Uterus (tissue), 4 donors: Measurements from ENCODE around the gene JOSD1. TPM values are rescaled to one million over a fixed set of nuclear protein-coding genes. Genes with fewer than 3 reads are reported as not detected.

Experiments used
- DNase-seq, 2 donors: peaks; one replicate each; pipeline ENCODE4 v3.0.0-alpha.2; 2019 to 2020
- H3K27ac ChIP-seq, 2 donors: fragments of 200-600 bp; sonication (generic); 1 replicate in 1 of 2; 2 replicates in 1 of 2; pipeline ENCODE4 v1.5.1; 2016 to 2018
- H3K27me3 ChIP-seq, 2 donors: fragments of 200-600 bp; sonication (generic); one replicate each; pipeline ENCODE4 v1.5.1; 2018 to 2019; ENCODE audit warnings: control low read depth in 1 of 2
- H3K36me3 ChIP-seq, 2 donors: fragments of 200-600 bp; sonication (generic); one replicate each; pipeline ENCODE4 v1.5.1; 2019; ENCODE audit warnings: control low read depth in 1 of 2
- H3K4me1 ChIP-seq, 2 donors: fragments of 200-600 bp; sonication (generic); one replicate each; pipeline ENCODE4 v1.5.1; 2018 to 2019; ENCODE audit warnings: control low read depth in 1 of 2
- H3K4me3 ChIP-seq, 2 donors: fragments of 200-600 bp; sonication (generic); 1 replicate in 1 of 2; 2 replicates in 1 of 2; pipeline ENCODE4 v1.5.1; 2018 to 2019; ENCODE audit warnings: mild to moderate bottlenecking in 1 of 2
- H3K9me3 ChIP-seq, 2 donors: fragments of 200-600 bp; sonication (generic); one replicate each; pipeline ENCODE4 v1.5.1; 2019; ENCODE audit warnings: control low read depth in 1 of 2
- CTCF ChIP-seq, 4 experiments: fragments of 200-600 bp in 2 of 4; fragments of 450-650 bp in 2 of 4; sonication (generic) in 2 of 4; IDR thresholded peaks; one replicate each; pipeline ENCODE4 v1.5.1; 2016 to 2019; ENCODE audit warnings: antibody characterized with exemption in 4 of 4, mild to moderate bottlenecking in 2 of 4, moderate library complexity in 1 of 4
- POLR2A ChIP-seq, 2 donors: fragments of 450-650 bp; IDR thresholded peaks; one replicate each; pipeline ENCODE4 v1.6.1; 2016; ENCODE audit warnings: antibody characterized with exemption in 2 of 2, mild to moderate bottlenecking in 1 of 2, moderate library complexity in 1 of 2
- intact Hi-C: fragments of 100-400 bp; cut with DNase I; formaldehyde crosslinking; loops from one replicate; pipeline ENCODE4 v1.15.1; 2023; ENCODE audit warnings: low total_unique reads
- total RNA-seq, 4 donors: library from RNA; depleted of rRNA in 3 of 4; stranded (reverse); fragments of >200 nt in 3 of 4; gene quantifications; one replicate each; pipeline versions ENCODE4 v1.1.0 to v1.2.4, GENCODE V29; 2014 to 2023
- donor health status: DM: yes; HTN: yes; CAD: no.

JOSD1 gene
- total RNA-seq, 4 donors from 2014 or later, result 24.4 to 57.9 (median 40.2) TPM

GRCh38 chr22:38744981-38745380 lies 44.2 kb upstream of the JOSD1 start:
- Histone ChIP-seq H3K27ac (no peak overlapping the region), H3K36me3 (peaks cover 0 to 2% of the 10 kb centered on the region in 2 donors), H3K4me1 (no peaks in the 10 kb centered on the region), H3K9me3 (no peaks in the 10 kb centered on the region), H3K27me3 (no peaks in the 10 kb centered on the region), H3K4me3 (no peak overlapping the region)
- intact Hi-C loops, result no loop called here
- no peak for DNase-seq
- TF ChIP-seq POLR2A (IDR thresholded peaks at IDR 0.05) (no peak), CTCF (IDR thresholded peaks at IDR 0.05) (no peak)

- Histone ChIP-seq H3K27me3 (no peaks in the 10 kb centered on the region), H3K4me3 (no peak overlapping the region), H3K9me3 (no peaks in the 10 kb centered on the region), H3K27ac (no peak overlapping the region), H3K4me1 (no peaks in the 10 kb centered on the region), H3K36me3 (peaks cover 0 to 2% of the 10 kb centered on the region in 2 donors)
- no peak for DNase-seq
- intact Hi-C loops, result no loop called here
- TF ChIP-seq POLR2A (IDR thresholded peaks at IDR 0.05) (no peak), CTCF (IDR thresholded peaks at IDR 0.05) (no peak)
Measured at GRCh38 chr22:38742176-38742942, 41.6 kb upstream of the JOSD1 start.

GRCh38 chr22:38741576-38741975 lies 40.8 kb upstream of the JOSD1 start:
- DNase-seq, result no peak
- H3K27me3 ChIP-seq, result no peaks in the 10 kb centered on the region
- H3K4me1 ChIP-seq, result no peaks in the 10 kb centered on the region
- peaks cover 0 to 2% of the 10 kb centered on the region in 2 donors for H3K36me3 ChIP-seq
- no peak overlapping the region for H3K4me3 ChIP-seq
- no peak overlapping the region for H3K27ac ChIP-seq
- TF ChIP-seq CTCF (IDR thresholded peaks at IDR 0.05) (no peak), POLR2A (IDR thresholded peaks at IDR 0.05) (no peak)
- H3K9me3 ChIP-seq, result no peaks in the 10 kb centered on the region
- intact Hi-C loops, result no loop called here

- intact Hi-C loops, result no loop called here
- no peak for TF ChIP-seq CTCF (IDR thresholded peaks at IDR 0.05)
- no peak for TF ChIP-seq POLR2A (IDR thresholded peaks at IDR 0.05)
- Histone ChIP-seq H3K27me3 (no peaks in the 10 kb centered on the region), H3K36me3 (peaks cover 0 to 2% of the 10 kb centered on the region in 2 donors), H3K4me1 (no peaks in the 10 kb centered on the region), H3K4me3 (no peak overlapping the region), H3K9me3 (no peaks in the 10 kb centered on the region), H3K27ac (no peak overlapping the region)
- no peak for DNase-seq
Measured at GRCh38 chr22:38741166-38741565, 40.4 kb upstream of the JOSD1 start.

GRCh38 chr22:38740754-38741153 lies 40.0 kb upstream of the JOSD1 start:
- Histone ChIP-seq H3K27me3 (no peaks in the 10 kb centered on the region), H3K27ac (no peak overlapping the region), H3K4me1 (no peaks in the 10 kb centered on the region), H3K9me3 (no peaks in the 10 kb centered on the region), H3K36me3 (peaks cover 0 to 2% of the 10 kb centered on the region in 2 donors), H3K4me3 (no peak overlapping the region)
- TF ChIP-seq POLR2A (IDR thresholded peaks at IDR 0.05), result no peak
- TF ChIP-seq CTCF (IDR thresholded peaks at IDR 0.05), result no peak
- intact Hi-C loops, result no loop called here
- DNase-seq, result no peak
